PC-3 (cell line): Measurements from ENCODE around the gene CLASP1. TPM values are rescaled to one million over a fixed set of nuclear protein-coding genes. Genes with fewer than 3 reads are reported as not detected.

Experiments used
- ATAC-seq: fragments of 200-7000 bp; cut with Tn5 transposase; 2 replicates; pipeline ENCODE4 v1.9.1; 2020; ENCODE audit warnings: mild to moderate bottlenecking, moderate library complexity
- BruUV-seq: library from RNA; stranded (reverse); fragments of 400-500 nt; replicated peaks from 2 replicates; lab custom pipeline; 2021; lab: Mats Ljungman, UMichigan
- CTCF ChIA-PET: fragments of 300-600 bp; sonication (Branson Sonifier 250); formaldehyde crosslinking; loops from one replicate; lab custom pipeline; 2022; ENCODE audit warnings: antibody characterized with exemption; lab: Charles Lee
- POLR2A ChIA-PET: fragments of 300-600 bp; sonication (Branson Sonifier 250); formaldehyde crosslinking; loops from one replicate; lab custom pipeline; 2022; ENCODE audit warnings: antibody characterized with exemption; ENCODE audit not compliant: unreplicated experiment; lab: Charles Lee
- DNase-seq: peaks from one replicate; pipeline ENCODE4 v3.0.0-alpha.2; 2015
- H2AFZ ChIP-seq: fragments of 300-600 bp; sonication (generic); 2 replicates; pipeline ENCODE4 v1.6.0; 2016; ENCODE audit warnings: antibody characterized with exemption, low read length
- H3F3A ChIP-seq: fragments of 300-600 bp; sonication (generic); one replicate; pipeline ENCODE4 v1.6.0; 2017; ENCODE audit warnings: antibody characterized with exemption, low read length, control low read depth, mild to moderate bottlenecking; ENCODE audit not compliant: unreplicated experiment
- H3K27ac ChIP-seq: fragments of 300-600 bp; sonication (generic); 2 replicates; pipeline ENCODE4 v1.5.1; 2016; ENCODE audit warnings: mild to moderate bottlenecking, low read length
- H3K27me3 ChIP-seq: fragments of 300-600 bp; sonication (generic); 2 replicates; pipeline ENCODE4 v1.6.1; 2016; ENCODE audit warnings: low read length, mixed read lengths
- H3K36me3 ChIP-seq: fragments of 300-600 bp; sonication (generic); 2 replicates; pipeline ENCODE4 v1.6.1; 2016; ENCODE audit warnings: low read depth, mixed run types, low read length, mixed read lengths
- H3K4me1 ChIP-seq: fragments of 300-600 bp; sonication (generic); 2 replicates; pipeline ENCODE4 v1.5.1; 2016; ENCODE audit warnings: low read length; ENCODE audit not compliant: insufficient read depth
- H3K4me2 ChIP-seq: fragments of 300-600 bp; sonication (generic); 2 replicates; pipeline ENCODE4 v1.6.0; 2016; ENCODE audit warnings: low read length
- H3K4me3 ChIP-seq: fragments of 300-600 bp; sonication (generic); 2 replicates; pipeline ENCODE4 v1.5.1; 2016; ENCODE audit warnings: mild to moderate bottlenecking, low read length, mixed read lengths
- H3K79me2 ChIP-seq: fragments of 300-600 bp; sonication (generic); 2 replicates; pipeline ENCODE4 v1.6.1; 2017; ENCODE audit warnings: low read length, mixed read lengths
- H3K9ac ChIP-seq: fragments of 300-600 bp; sonication (generic); 2 replicates; pipeline ENCODE4 v1.6.0; 2016; ENCODE audit warnings: mild to moderate bottlenecking, low read length
- H3K9me2 ChIP-seq: fragments of 300-600 bp; sonication (generic); replicated peaks from 2 replicates; pipeline ENCODE4 v1.6.1; 2016; ENCODE audit warnings: mixed run types, low read length, mixed read lengths
- H3K9me3 ChIP-seq: fragments of 300-600 bp; sonication (generic); 2 replicates; pipeline ENCODE4 v1.6.1; 2016; ENCODE audit warnings: low read length, mixed read lengths
- H4K20me1 ChIP-seq: fragments of 300-600 bp; sonication (generic); 2 replicates; pipeline ENCODE4 v1.6.1; 2016; ENCODE audit warnings: low read length, mixed read lengths
- EZH2 ChIP-seq: fragments of 300-600 bp; sonication (generic); IDR thresholded peaks from one replicate; pipeline ENCODE4 v1.6.1; 2017; ENCODE audit warnings: antibody characterized with exemption, mild to moderate bottlenecking, low read length; ENCODE audit not compliant: unreplicated experiment
- EZH2phosphoT487 ChIP-seq: fragments of 300-600 bp; sonication (generic); IDR thresholded peaks from 2 replicates; pipeline ENCODE4 v1.6.1; 2018; ENCODE audit warnings: mild to moderate bottlenecking, antibody characterized with exemption, low read length, borderline replicate concordance
- intact Hi-C: fragments of 100-400 bp; cut with micrococcal nuclease; formaldehyde crosslinking; loops from 2 replicates; pipeline ENCODE4 v1.9.0; 2023
- total RNA-seq: library from RNA; depleted of rRNA; stranded (reverse); fragments of >200 nt; gene quantifications from 2 replicates; pipeline ENCODE4 v1.2.3, GENCODE V29; 2014
- TF ChIP-seq, protein P1 (sequence below): fragments of 300-600 bp; sonication (generic); conservative IDR thresholded peaks from 2 replicates; pipeline ENCODE4 v1.5.1; 2017; ENCODE audit warnings: antibody characterized with exemption, low read depth, mild to moderate bottlenecking, low read length

CLASP1 gene
- total RNA-seq, 1 experiment from 2014 or later: 24.3 TPM

DNA sequence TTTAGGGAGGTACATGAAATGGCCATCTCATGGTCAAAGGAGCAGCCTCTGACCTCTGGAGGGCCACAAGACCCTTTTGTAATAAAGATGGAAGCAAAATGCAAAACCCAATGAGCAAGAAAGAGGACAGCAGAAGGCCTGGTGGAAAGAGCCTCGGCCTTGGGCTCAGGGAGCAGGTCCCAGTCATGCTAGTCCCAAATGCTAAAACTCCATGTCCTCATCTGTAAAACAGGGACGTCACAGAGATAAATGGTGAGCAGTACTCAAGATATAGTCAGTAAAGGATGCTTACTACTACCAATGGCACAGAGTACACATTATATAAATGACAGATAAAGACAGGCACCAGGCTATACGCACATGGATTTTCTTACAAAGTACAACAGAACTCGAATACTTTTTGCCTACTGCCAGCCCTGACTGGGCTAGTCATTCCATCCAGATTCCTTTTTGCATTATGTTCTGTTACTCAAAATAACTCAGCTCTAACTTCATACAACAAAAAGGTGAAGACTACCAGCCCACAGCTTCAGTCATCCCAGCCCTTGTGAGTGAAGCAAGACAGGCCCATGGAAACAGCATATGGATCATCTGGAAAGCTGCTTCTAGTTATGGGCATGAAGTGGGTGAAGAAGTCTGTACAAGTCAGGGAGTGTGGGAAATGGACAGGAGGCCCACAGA, 299.4 kb downstream of the CLASP1 start:
- peaks cover 46% of the 10 kb centered on the region for H3K36me3 ChIP-seq
- H3K4me3 ChIP-seq: no peak overlapping the region
- no peak overlapping the region for H3K9ac ChIP-seq
- no peak for ATAC-seq
- TF ChIP-seq EZH2phosphoT487 (no peak), EZH2 (no peak)
- TF ChIP-seq, protein P1, sequence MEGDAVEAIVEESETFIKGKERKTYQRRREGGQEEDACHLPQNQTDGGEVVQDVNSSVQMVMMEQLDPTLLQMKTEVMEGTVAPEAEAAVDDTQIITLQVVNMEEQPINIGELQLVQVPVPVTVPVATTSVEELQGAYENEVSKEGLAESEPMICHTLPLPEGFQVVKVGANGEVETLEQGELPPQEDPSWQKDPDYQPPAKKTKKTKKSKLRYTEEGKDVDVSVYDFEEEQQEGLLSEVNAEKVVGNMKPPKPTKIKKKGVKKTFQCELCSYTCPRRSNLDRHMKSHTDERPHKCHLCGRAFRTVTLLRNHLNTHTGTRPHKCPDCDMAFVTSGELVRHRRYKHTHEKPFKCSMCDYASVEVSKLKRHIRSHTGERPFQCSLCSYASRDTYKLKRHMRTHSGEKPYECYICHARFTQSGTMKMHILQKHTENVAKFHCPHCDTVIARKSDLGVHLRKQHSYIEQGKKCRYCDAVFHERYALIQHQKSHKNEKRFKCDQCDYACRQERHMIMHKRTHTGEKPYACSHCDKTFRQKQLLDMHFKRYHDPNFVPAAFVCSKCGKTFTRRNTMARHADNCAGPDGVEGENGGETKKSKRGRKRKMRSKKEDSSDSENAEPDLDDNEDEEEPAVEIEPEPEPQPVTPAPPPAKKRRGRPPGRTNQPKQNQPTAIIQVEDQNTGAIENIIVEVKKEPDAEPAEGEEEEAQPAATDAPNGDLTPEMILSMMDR: no peak
- BruUV-seq: no TSS peak
- POLR2A ChIA-PET: no interaction called here
- H3K9me3 ChIP-seq: no peaks in the 10 kb centered on the region
- H3K27me3 ChIP-seq: no peaks in the 10 kb centered on the region
- H3K79me2 ChIP-seq: no peaks in the 10 kb centered on the region
- H3K4me1 ChIP-seq: peaks cover 20% of the 10 kb centered on the region
- no peak overlapping the region for H3K27ac ChIP-seq
- DNase-seq: no peak
- H4K20me1 ChIP-seq: no peaks in the 10 kb centered on the region
- no peak overlapping the region for H2AFZ ChIP-seq
- intact Hi-C loops: no loop called here
- H3F3A ChIP-seq: no peaks in the 10 kb centered on the region
- H3K9me2 ChIP-seq: no peaks in the 10 kb centered on the region
- no peak overlapping the region for H3K4me2 ChIP-seq
- CTCF ChIA-PET: no interaction called here

DNA sequence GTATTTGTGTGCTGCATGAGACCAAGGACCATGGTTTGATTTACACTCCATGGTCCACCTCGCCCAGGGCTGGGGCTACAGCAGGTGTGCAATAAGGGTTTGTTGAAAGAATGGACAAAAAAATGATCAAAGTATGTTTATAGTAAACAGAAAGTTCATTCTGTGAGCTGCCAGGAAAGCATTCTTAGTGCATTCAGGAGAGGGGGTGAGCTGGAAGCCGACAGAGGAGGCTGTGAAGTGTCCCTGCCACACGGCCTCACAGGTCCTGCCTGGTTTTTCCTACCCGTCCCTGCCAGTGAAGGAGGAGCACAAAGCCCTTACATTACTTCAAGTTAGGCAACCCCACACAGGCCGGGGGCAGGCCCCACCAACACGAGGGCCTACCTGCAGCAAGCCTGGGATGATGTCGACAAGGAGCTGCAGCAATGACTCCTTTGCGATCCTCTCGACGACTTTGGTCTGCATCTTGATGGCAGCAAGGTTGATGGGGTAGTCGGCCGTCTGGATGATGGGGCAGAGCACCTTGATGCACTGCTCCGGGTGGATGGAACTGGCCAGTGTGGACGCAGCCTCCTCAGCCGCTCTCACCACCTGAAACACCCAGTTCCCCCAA, 301.0 kb downstream of the CLASP1 start:
- Histone ChIP-seq H3K9me3 (no peaks in the 10 kb centered on the region), H3F3A (no peaks in the 10 kb centered on the region), H3K4me2 (no peak overlapping the region), H3K79me2 (no peaks in the 10 kb centered on the region), H3K9me2 (no peaks in the 10 kb centered on the region), H3K4me3 (no peak overlapping the region), H2AFZ (no peak overlapping the region), H3K27ac (no peak overlapping the region), H3K9ac (no peak overlapping the region), H3K27me3 (no peaks in the 10 kb centered on the region), H4K20me1 (no peaks in the 10 kb centered on the region), H3K36me3 (peaks cover 34% of the 10 kb centered on the region), H3K4me1 (peaks cover 20% of the 10 kb centered on the region)
- ChIA-PET CTCF (no interaction called here), POLR2A (no interaction called here)
- no peak for TF ChIP-seq EZH2
- TF ChIP-seq, protein P1: no peak
- no peak for TF ChIP-seq EZH2phosphoT487
- DNase-seq (no peak), ATAC-seq (no peak)
- intact Hi-C loops: no loop called here
- BruUV-seq: no TSS peak

DNA sequence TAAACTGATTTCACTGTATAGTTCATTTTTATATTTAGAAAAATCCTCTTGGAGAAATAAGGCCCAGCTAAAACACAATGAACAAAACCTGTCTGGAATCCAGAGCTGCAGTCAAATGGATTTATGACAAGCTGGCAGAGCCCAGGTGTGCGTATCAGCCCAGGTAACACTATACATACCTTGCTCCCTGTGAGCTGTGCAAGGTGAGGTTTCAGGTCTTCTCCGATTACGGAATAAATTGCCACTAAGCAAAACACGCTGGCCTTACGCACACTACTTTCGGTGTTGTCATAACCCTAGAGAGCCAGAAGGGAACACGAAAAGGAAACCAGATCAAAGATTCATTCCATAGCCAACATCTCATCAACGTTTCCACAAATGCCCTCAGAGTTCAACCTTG, 302.4 kb downstream of the CLASP1 start:
- ChIA-PET CTCF (no interaction called here), POLR2A (interaction anchor here (0.5 kb wide), 1 partner anchor 9 kb away, joined by 4 read pairs; no protein-coding TSS in a partner anchor)
- ATAC-seq (peak; percentile 8; the same call in 1 of the 2 replicates), DNase-seq (no peak)
- Histone ChIP-seq H4K20me1 (no peaks in the 10 kb centered on the region), H3K4me1 (peaks cover 20% of the 10 kb centered on the region), H3K36me3 (peaks cover 31% of the 10 kb centered on the region), H3K79me2 (no peaks in the 10 kb centered on the region), H3K4me3 (no peak overlapping the region), H3K9ac (no peak overlapping the region), H3K27me3 (no peaks in the 10 kb centered on the region), H3K9me3 (no peaks in the 10 kb centered on the region), H3K9me2 (no peaks in the 10 kb centered on the region), H3K4me2 (peak overlapping the region; percentile 16; the same call in 1 of the 2 replicates), H3F3A (no peaks in the 10 kb centered on the region), H3K27ac (peak overlapping the region; percentile 47), H2AFZ (no peak overlapping the region)
- no peak for TF ChIP-seq EZH2phosphoT487
- TF ChIP-seq, protein P1: no peak
- no peak for TF ChIP-seq EZH2
- intact Hi-C loops: no loop called here
- no TSS peak for BruUV-seq
